ENCODE results near the gene CSNK1A1.
A peak's percentile ranks its signal among the peaks of the same experiment; 100 is the strongest.
"Not testable (repeated sequence)": the region's sequence is repeated elsewhere in the genome, so short reads cannot be mapped to it uniquely, and the experiment has no call there.

The CSNK1A1 gene

DNA sequence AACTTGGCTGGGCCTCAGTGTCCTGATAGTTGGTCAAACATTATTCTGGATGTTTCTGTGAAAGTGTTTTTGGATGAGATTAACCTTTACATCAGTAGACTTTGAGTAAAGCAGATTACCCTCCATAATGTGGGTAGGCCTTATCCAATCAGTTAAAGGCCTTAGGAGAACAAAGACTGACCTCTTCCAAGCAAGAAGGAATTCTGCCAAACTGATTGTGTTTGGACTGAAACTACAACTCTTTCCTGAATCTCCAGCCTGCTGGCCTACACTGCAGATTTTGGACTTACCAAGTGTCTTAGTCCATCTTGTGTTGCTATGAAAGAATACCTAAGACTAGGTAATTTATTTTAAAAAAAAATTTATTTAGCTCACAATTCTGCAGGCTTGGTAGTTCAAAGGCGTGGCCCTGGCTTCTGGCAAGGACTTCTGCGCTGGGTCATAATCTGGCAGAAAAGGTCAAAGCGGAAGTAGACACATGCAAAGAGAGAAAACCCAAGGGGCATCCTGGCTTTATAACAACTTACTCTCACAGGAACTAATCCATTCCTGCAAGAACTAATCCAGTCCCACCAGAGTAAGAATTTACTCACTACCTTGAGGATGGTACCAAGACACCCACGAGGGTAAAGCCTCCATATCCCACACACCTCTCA is 21.5 kb upstream of the CSNK1A1 start:
- DNase-seq (ENCODE audit: low read depth in 3 of 3) = no peak

DNA sequence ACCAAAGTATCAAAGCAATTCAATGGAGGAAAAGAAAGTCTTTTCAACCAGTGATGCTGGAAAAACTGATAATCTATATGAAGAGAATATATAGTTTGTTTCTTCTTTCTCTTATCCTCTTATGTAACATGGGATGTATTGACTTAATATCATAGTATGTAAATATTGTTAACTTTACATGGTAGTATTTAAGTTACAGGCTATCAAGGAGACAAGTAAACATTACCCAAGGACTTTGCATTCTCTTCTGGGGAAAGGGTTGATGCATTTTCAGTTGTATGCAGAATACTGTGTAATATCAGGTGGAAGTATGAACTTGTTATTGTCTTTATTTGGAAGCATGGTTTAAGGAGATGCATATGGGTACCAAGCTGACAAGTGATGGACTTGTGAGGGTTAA is 20.9 kb upstream of the CSNK1A1 start:
- no peak for DNase-seq (ENCODE audit: low read depth in 3 of 3)

DNA sequence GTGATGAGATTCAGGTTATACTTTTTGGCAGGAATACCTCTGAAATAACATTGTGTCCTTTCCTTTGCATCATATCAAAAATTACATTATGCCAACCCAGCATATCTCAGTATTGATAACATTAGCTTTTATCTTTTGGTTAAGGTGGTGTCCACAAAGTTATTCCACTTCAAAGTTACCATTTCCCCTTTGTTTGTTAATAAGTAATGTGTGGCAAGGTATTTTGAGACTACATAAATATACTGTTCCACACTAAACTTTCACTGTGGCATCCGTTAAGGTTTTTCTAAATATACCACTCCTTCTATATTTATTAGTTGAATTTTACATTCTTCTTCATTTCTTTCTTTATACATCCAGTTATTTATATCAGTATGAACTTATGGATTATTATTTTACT is 16.0 kb upstream of the CSNK1A1 start:
- DNase-seq (ENCODE audit: low read depth in 3 of 3) = no peak

DNA sequence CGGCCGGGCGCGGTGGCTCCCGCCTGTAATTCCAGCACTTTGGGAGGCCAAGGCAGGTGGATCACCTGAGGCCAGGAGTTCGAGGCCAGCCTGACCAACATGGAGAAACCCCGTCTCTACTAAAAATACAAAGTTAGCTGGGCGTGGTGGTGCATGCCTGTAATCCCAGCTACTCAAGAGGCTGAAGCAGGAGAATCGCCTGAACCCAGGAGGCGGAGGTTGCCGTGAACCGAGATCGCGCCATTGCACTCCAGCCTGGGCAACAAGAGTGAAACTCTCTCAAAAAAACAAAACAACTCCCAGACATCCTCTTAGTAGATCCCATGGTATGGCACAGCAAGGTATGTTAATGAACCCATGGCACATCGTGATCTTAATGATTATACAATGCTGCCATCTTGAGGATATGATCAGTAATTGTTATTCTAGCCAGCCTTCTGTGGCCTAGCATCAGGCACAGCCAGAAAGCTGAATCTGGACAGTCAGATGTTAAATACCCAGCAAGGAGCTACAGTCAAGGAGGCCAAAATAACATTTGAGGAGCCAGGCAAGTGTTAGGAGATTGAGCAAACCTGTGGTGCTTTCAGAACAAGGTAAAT is 13.4 kb upstream of the CSNK1A1 start:
- not testable (repeated sequence) for DNase-seq (ENCODE audit: low read depth in 3 of 3)

- DNase-seq (ENCODE audit: low read depth in 3 of 3) = no peak
These were observed 12.2 kb upstream of the CSNK1A1 start for GRCh38 chr5:149563466-149563865.

DNA sequence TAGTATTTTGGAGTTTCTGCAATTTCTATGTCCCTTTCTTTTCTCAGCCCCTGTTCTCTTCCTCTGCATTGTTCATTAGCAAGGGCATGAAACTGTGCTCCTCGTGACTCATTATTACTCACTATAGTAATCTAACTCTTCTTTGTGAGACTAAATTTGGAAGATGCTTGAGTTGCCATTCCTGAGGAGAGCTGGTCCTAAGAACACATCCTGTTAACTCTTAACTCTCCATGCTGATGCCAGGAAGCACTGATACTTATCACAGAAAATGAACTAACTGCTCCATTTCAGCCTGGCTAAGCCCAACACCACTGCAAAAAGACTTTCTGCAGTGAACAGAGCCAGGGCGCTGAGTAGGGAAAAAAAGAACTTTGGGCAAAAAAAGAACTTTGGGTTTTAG is 10.6 kb upstream of the CSNK1A1 start:
- DNase-seq (ENCODE audit: low read depth in 3 of 3) = no peak

DNA sequence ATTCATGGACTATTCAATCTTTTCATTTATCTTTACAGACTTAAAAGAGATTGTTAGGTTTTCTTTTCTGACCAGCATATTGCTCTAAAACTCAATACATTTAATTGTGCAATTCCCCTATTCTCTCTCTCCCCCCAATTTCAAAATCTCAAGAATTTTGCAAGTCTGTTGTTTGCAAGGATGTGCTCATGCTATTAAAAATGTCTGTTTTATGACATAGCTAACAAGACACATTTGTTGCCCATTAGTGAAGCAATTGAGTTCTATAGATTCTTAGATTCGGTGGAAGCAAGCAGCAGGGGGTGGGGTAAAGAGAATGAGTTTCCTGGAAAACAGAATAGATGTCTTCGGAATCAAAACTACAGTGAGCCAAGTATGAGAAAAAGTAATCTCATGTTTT is 8.5 kb upstream of the CSNK1A1 start:
- no peak for DNase-seq (ENCODE audit: low read depth in 3 of 3)

- DNase-seq (ENCODE audit: low read depth in 3 of 3) = no peak
These were observed 1.4 kb upstream of the CSNK1A1 start for GRCh38 chr5:149552553-149553160.

DNA sequence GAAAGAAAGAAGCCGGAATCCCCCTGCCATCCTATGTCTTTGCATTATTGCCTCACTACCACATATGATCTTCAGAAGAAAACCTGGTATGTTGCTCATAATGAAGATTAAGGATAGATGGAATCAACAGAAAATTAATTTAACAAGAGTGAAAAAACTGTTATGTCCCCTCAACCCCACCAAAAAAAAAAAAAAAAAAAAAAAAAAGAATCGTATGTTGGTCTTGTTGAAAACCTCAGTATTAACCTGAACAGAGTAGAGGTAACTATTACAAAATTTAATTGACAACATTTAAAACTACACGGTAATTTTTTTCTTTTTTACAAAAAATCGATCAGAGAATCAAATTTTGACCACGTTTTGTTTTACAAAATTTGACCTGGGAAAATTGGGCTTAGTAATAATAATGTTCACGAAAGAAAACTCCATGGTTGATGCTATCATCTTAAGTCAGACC is 827 bp upstream of the CSNK1A1 start:
- DNase-seq (ENCODE audit: low read depth in 3 of 3) = no peak

DNA sequence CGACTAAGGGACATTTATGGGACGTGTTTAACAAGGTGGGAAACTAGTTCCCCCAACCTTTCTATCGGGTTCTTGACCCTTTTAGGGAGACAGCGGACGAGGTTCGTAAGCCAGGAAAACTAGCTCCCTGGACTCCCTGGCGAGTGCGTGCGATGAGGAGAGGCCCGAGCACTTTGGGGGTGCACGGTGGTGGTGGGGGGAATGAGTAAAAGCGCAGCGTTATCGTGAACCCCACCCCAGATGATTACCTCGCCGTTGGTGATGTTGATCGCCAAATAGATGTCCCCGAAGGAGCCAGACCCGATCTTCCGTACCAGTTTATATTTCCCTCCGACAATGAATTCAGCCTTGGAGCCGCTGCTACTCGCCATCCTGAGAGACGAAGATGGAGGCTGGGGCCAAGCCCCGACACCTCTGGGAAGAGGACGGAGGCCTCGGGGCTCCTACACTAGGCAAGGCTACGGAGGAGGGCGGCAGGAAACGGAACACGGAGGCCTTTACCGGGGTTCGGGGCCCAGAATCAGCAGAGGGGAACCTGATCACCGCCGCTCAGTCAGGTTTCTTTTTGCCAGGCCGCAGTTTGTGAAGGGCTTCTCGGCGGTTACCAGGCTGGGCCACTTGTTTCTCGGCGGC is 529 bp downstream of the CSNK1A1 start:
- no peak for DNase-seq (ENCODE audit: low read depth in 3 of 3)

DNA sequence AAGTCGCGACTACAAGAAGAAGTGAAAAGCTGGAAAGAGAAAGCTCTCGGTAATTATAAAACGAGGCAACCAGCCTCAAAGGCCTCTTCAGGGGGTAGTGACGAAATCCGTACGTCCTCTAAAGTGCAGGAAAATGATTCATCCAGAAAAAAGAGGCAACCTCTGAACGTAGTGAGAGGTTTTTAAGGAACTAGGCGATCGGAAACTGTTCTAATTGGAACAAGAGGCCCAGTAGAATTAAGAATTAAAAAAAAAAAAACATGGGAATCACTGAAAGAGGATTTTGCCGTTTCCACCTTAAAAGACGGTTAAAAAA is 1.0 kb downstream of the CSNK1A1 start:
- no peak for DNase-seq (ENCODE audit: low read depth in 3 of 3)

- DNase-seq (ENCODE audit: low read depth in 3 of 3) = peak in 1 of 3 donors; percentile 33
These were observed 1.6 kb downstream of the CSNK1A1 start for GRCh38 chr5:149549461-149550267.

DNA sequence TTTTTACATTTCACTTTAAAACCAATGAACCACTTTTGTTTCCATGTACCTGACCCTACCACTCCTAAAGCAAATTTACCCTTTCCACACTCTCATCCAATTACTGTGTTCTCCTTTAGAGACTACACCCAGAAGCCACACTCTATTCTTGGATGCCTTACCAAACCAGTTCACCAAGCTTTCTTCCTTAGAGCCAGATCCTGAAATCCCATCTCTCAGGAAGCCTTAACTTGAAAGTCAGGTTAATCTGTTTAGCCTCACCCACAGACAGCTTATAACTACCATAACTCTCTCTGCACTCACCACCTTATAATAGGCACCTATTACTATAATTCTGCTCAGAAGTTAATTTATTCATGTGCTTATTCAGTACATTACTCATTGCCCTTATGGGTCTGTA is 4.3 kb downstream of the CSNK1A1 start:
- no peak for DNase-seq (ENCODE audit: low read depth in 3 of 3)

- no peak for DNase-seq (ENCODE audit: low read depth in 3 of 3)
These were observed 5.9 kb downstream of the CSNK1A1 start for GRCh38 chr5:149545327-149545726.

DNA sequence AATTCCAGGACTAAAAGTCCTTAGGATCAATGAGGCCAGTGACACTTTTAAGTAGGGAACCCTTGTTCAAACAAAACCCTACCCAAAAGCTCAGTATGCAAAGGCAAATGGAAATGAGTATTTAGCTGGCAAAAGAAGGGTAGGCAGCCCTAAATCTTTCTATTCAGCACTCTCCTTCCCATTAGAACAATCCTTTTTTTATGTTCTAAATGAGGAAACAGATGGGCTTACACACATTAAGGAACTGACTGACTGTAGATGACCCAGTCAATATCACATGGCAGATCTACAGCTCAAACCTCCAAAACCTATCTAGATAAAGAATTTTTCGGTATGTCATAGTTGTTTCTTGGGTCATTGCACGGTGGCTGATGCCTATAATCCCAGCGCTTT is 7.2 kb downstream of the CSNK1A1 start:
- DNase-seq (ENCODE audit: low read depth in 3 of 3) = no peak

- DNase-seq (ENCODE audit: low read depth in 3 of 3) = no peak
These were observed 7.7 kb downstream of the CSNK1A1 start for GRCh38 chr5:149543361-149544027.

- no peak for DNase-seq (ENCODE audit: low read depth in 3 of 3)
These were observed 9.3 kb downstream of the CSNK1A1 start for GRCh38 chr5:149541893-149542292.

DNA sequence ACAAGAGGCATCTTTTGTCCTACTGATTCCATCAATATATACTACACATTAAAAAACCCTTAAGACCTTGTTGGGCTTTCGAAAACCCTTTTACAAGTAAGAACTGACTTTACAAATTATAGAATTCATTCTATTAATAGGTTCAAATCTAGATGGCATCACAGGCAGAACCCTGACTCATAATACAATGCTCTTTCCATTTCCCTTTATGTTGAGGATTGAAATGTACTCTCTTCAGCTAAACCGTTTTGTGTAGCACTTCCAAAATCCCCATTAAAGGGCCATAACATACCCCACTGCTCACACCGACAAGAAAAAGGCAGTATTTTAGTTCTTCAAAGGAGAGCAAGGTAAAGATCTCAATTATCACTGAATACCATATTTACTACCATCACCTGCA is 11.2 kb downstream of the CSNK1A1 start:
- DNase-seq (ENCODE audit: low read depth in 3 of 3) = no peak

DNA sequence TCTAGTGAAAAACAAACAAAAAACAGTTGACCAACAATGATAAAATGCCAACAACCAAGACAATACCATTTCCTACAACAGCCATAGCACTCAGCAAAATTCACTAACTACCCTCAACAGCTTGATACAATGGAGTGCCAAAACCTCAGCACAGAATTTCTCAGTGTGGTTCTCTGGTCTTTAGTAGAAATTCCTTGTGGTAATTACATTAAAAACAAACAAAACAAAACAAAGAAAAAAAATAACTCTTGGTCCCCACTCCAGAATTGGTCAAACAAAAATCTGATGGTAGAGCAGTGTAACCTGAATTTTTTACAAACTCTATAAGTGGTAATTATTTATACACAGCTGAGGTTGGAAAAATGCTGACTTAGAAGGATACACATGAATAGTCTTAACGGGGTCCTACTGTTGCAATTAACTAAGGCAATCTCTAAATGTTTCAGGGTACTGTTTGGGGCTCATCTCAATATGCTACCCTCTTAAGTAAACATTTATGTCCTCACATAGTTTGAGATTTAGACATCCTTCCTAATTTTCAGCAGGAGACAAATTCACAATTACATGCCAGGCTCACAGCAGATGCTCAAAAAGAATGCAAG is 13.8 kb downstream of the CSNK1A1 start:
- DNase-seq (ENCODE audit: low read depth in 3 of 3) = no peak

DNA sequence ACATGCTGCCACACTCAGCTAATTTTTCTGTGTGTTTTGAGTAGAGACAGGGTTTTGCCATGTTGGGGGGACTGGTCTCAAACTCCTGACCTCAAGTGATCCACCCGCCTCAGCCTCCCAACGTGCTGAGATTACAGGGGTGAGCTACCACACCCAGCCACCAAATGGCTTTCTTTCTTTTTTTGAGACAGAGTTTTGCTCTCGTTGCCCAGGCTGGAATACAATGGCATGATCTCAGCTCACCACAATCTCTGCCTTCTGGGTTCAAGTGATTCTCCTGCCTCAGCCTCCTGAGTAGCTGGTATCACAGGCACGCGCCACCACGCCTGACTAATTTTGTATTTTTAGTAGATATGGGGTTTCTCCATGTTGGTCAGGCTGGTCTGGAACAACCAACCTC is 15.5 kb downstream of the CSNK1A1 start:
- DNase-seq (ENCODE audit: low read depth in 3 of 3) = not testable (repeated sequence)

DNA sequence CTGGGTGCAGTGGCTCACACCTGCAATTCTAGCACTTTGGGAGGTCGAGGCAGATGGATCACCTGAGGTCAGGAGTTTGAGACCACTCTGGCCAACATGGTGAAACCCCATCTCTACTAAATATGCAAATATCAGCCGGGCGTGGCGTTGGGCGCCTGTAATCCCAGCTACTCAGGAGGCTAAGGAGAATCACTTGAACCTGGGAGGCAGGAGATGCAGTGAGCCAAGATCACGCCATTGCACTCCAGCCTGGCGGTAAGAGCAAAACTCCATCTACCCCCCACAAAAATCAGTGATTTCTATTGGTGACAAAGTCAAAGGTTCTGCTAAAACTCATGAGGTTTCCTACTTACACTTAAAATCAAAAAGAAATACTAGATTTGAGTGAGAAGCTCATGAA is 18.8 kb downstream of the CSNK1A1 start:
- no peak for DNase-seq (ENCODE audit: low read depth in 3 of 3)
